WTC11 (cell line): ENCODE measurements around the gene SH3PXD2A. TPM values are rescaled to one million over a fixed set of nuclear protein-coding genes. Genes with fewer than 3 reads are reported as not detected.
"Not testable (repeated sequence)": the region's sequence is repeated elsewhere in the genome, so short reads cannot be mapped to it uniquely, and the experiment has no call there.

Experiments
- ATAC-seq: fragments of 200-7000 bp; cut with Tn5 transposase; 2 replicates; pipeline ENCODE4 v1.10.0; 2021; ENCODE audit warnings: mild to moderate bottlenecking, moderate library complexity
- CTCF ChIA-PET: fragments of 300-600 bp; sonication (Branson Sonifier 250); formaldehyde crosslinking; loops from one replicate; lab custom pipeline; 2021; ENCODE audit warnings: antibody characterized with exemption; lab: Charles Lee
- POLR2A ChIA-PET: fragments of 350-600 bp; sonication (Branson Sonifier 250); formaldehyde crosslinking; loops from one replicate; lab custom pipeline; 2021; ENCODE audit warnings: antibody characterized with exemption; lab: Charles Lee
- DNase-seq: peaks from one replicate; pipeline ENCODE4 v3.0.0; 2021; ENCODE audit warnings: low spot score
- H3K27ac Mint-ChIP-seq: 2 replicates; pipeline ENCODE4 v1.8.0; 2021; ENCODE audit warnings: mixed read lengths
- H3K27me3 Mint-ChIP-seq: 2 replicates; pipeline ENCODE4 v1.8.0; 2021; ENCODE audit warnings: low read depth, mild to moderate bottlenecking, moderate library complexity, mixed read lengths
- H3K36me3 Mint-ChIP-seq: 2 replicates; pipeline ENCODE4 v1.8.0; 2021; ENCODE audit warnings: mixed read lengths
- H3K4me1 Mint-ChIP-seq: 2 replicates; pipeline ENCODE4 v1.8.0; 2022; ENCODE audit warnings: mixed read lengths
- H3K4me3 Mint-ChIP-seq: 2 replicates; pipeline ENCODE4 v1.8.0; 2021; ENCODE audit warnings: mild to moderate bottlenecking, moderate library complexity, mixed read lengths
- H3K9me3 Mint-ChIP-seq: 2 replicates; pipeline ENCODE4 v1.8.0; 2021; ENCODE audit warnings: mixed read lengths
- ATF1 ChIP-seq: sonication (generic); formaldehyde crosslinking; IDR thresholded peaks from 2 replicates; pipeline ENCODE4 v1.8.1; 2023; ENCODE audit warnings: mild to moderate bottlenecking, moderate library complexity, missing genetic modification reagents
- EMX1 ChIP-seq: fragments of 250-450 bp; sonication (Bioruptor Pico); IDR thresholded peaks from 2 replicates; pipeline ENCODE4 v1.8.0; 2021; ENCODE audit warnings: mild to moderate bottlenecking
- ERG ChIP-seq: fragments of 250-450 bp; sonication (Bioruptor Pico); IDR thresholded peaks from 2 replicates; pipeline ENCODE4 v1.8.0; 2021; ENCODE audit warnings: mild to moderate bottlenecking
- FOXP4 ChIP-seq: sonication (generic); formaldehyde crosslinking; IDR thresholded peaks from 2 replicates; pipeline ENCODE4 v1.8.0; 2022; ENCODE audit warnings: mild to moderate bottlenecking, missing genetic modification reagents
- HMGXB4 ChIP-seq: sonication (generic); formaldehyde crosslinking; IDR thresholded peaks from 2 replicates; pipeline ENCODE4 v1.8.1; 2023; ENCODE audit warnings: mild to moderate bottlenecking, moderate library complexity, missing genetic modification reagents
- NFE2L1 ChIP-seq: sonication (generic); formaldehyde crosslinking; IDR thresholded peaks from 2 replicates; pipeline ENCODE4 v1.8.1; 2023; ENCODE audit warnings: missing genetic modification reagents
- RORB ChIP-seq: fragments of 250-450 bp; sonication (Bioruptor Pico); IDR thresholded peaks from 2 replicates; pipeline ENCODE4 v1.9.0; 2021; ENCODE audit warnings: mild to moderate bottlenecking
- TCF7 ChIP-seq: sonication (generic); formaldehyde crosslinking; IDR thresholded peaks from 2 replicates; pipeline ENCODE4 v1.8.0; 2022; ENCODE audit warnings: mild to moderate bottlenecking, low read depth, missing genetic modification reagents, moderate library complexity
- ZNF121 ChIP-seq: sonication (generic); formaldehyde crosslinking; IDR thresholded peaks from 2 replicates; pipeline ENCODE4 v1.8.0; 2023; ENCODE audit warnings: missing genetic modification reagents
- ZNF219 ChIP-seq: sonication (generic); formaldehyde crosslinking; IDR thresholded peaks from 2 replicates; pipeline ENCODE4 v1.8.0; 2023; ENCODE audit warnings: missing genetic modification reagents, mild to moderate bottlenecking, borderline replicate concordance
- ZNF317 ChIP-seq: sonication (generic); formaldehyde crosslinking; IDR thresholded peaks from 2 replicates; pipeline ENCODE4 v1.8.1; 2023; ENCODE audit warnings: low read depth, mild to moderate bottlenecking, moderate library complexity, missing genetic modification reagents, borderline replicate concordance
- ZNF423 ChIP-seq: fragments of 250-450 bp; sonication (Bioruptor Pico); IDR thresholded peaks from 2 replicates; pipeline ENCODE4 v2.1.2; 2022; ENCODE audit warnings: mild to moderate bottlenecking, moderate library complexity
- ZNF671 ChIP-seq: fragments of 250-450 bp; sonication (Bioruptor Pico); IDR thresholded peaks from 2 replicates; pipeline ENCODE4 v1.8.0; 2021; ENCODE audit warnings: mild to moderate bottlenecking
- total RNA-seq: library from RNA; stranded (reverse); gene quantifications from 3 replicates; pipeline ENCODE4 v1.2.3, GENCODE V29; 2021
- TF ChIP-seq, protein P1 (sequence below): sonication (generic); formaldehyde crosslinking; IDR thresholded peaks from 2 replicates; pipeline ENCODE4 v1.8.0; 2023; ENCODE audit warnings: mild to moderate bottlenecking, missing genetic modification reagents
- TF ChIP-seq, protein P2 (sequence below): sonication (generic); formaldehyde crosslinking; conservative IDR thresholded peaks from 2 replicates; pipeline ENCODE4 v1.8.1; 2022; ENCODE audit warnings: mild to moderate bottlenecking, missing genetic modification reagents
- TF ChIP-seq, protein P3 (sequence below): sonication (generic); formaldehyde crosslinking; IDR thresholded peaks from 2 replicates; pipeline ENCODE4 v1.8.1; 2023; ENCODE audit warnings: mild to moderate bottlenecking, missing genetic modification reagents, borderline replicate concordance

SH3PXD2A gene
- total RNA-seq, 1 experiment from 2014 or later = 15.7 TPM

DNA sequence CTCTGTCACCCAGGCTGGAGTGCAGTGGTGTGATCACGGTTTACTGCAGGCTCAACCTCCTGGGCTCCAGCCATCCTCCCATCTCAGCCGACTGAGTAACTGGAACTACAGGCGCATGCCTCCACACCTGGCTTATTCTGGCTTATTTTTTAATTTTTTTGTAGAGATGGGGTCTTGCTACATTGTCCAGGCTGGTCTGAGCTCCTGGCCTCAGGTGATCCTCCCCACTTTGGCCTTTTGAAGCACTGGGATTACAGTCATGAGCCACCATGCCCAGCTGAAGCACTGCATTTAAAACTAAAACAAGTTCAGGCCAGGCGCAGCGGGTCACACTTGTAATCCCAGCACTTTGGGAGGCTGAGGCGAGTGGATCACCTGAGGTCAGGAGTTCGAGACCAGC lies 8.0 kb downstream of the SH3PXD2A start:
- H3K27me3 Mint-ChIP-seq = no peaks in the 10 kb centered on the region
- H3K36me3 Mint-ChIP-seq = no peaks in the 10 kb centered on the region
- ATAC-seq (no peak), DNase-seq (no peak)
- CTCF ChIA-PET = interaction anchor here (0.6 to 3.0 kb wide), 14 partner anchors 8 to 254 kb away, joined by 3 to 21 read pairs (median 4); partner anchors contain the start of gene SH3PXD2A
- H3K9me3 Mint-ChIP-seq = no peaks in the 10 kb centered on the region
- peaks cover 38% of the 10 kb centered on the region for H3K4me1 Mint-ChIP-seq
- H3K4me3 Mint-ChIP-seq = no peak overlapping the region
- no peak overlapping the region for H3K27ac Mint-ChIP-seq
- POLR2A ChIA-PET = interaction anchor here (0.6 to 0.7 kb wide), 2 partner anchors 20 to 126 kb away, joined by 3 to 4 read pairs; no protein-coding TSS in a partner anchor
- no peak for TF ChIP-seq TCF7 (CRISPR knock-in tag)
- no peak for TF ChIP-seq FOXP4
- peak; percentile 77; the same call in 1 of the 2 replicates for TF ChIP-seq ZNF121

- Mint-ChIP-seq H3K27me3 (no peaks in the 10 kb centered on the region), H3K36me3 (no peaks in the 10 kb centered on the region), H3K9me3 (no peaks in the 10 kb centered on the region), H3K4me3 (no peak overlapping the region), H3K4me1 (peaks cover 46% of the 10 kb centered on the region), H3K27ac (no peak overlapping the region)
- ATAC-seq (no peak; the same call in 1 of the 2 replicates), DNase-seq (no peak)
- TF ChIP-seq RORB (CRISPR knock-in tag) (no peak), ATF1 (CRISPR knock-in tag) (no peak), TCF7 (CRISPR knock-in tag) (no peak), ERG (no peak), EMX1 (CRISPR knock-in tag) (no peak), ZNF671 (CRISPR knock-in tag) (no peak), ZNF423 (CRISPR knock-in tag) (no peak), HMGXB4 (CRISPR knock-in tag) (no peak), NFE2L1 (no peak), ZNF219 (CRISPR knock-in tag) (no peak), ZNF317 (CRISPR knock-in tag) (no peak)
- TF ChIP-seq, protein P1, sequence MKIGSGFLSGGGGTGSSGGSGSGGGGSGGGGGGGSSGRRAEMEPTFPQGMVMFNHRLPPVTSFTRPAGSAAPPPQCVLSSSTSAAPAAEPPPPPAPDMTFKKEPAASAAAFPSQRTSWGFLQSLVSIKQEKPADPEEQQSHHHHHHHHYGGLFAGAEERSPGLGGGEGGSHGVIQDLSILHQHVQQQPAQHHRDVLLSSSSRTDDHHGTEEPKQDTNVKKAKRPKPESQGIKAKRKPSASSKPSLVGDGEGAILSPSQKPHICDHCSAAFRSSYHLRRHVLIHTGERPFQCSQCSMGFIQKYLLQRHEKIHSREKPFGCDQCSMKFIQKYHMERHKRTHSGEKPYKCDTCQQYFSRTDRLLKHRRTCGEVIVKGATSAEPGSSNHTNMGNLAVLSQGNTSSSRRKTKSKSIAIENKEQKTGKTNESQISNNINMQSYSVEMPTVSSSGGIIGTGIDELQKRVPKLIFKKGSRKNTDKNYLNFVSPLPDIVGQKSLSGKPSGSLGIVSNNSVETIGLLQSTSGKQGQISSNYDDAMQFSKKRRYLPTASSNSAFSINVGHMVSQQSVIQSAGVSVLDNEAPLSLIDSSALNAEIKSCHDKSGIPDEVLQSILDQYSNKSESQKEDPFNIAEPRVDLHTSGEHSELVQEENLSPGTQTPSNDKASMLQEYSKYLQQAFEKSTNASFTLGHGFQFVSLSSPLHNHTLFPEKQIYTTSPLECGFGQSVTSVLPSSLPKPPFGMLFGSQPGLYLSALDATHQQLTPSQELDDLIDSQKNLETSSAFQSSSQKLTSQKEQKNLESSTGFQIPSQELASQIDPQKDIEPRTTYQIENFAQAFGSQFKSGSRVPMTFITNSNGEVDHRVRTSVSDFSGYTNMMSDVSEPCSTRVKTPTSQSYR (CRISPR knock-in tag) = no peak
- TF ChIP-seq, protein P2, sequence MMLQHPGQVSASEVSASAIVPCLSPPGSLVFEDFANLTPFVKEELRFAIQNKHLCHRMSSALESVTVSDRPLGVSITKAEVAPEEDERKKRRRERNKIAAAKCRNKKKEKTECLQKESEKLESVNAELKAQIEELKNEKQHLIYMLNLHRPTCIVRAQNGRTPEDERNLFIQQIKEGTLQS (CRISPR knock-in tag) = no peak
- TF ChIP-seq, protein P3, sequence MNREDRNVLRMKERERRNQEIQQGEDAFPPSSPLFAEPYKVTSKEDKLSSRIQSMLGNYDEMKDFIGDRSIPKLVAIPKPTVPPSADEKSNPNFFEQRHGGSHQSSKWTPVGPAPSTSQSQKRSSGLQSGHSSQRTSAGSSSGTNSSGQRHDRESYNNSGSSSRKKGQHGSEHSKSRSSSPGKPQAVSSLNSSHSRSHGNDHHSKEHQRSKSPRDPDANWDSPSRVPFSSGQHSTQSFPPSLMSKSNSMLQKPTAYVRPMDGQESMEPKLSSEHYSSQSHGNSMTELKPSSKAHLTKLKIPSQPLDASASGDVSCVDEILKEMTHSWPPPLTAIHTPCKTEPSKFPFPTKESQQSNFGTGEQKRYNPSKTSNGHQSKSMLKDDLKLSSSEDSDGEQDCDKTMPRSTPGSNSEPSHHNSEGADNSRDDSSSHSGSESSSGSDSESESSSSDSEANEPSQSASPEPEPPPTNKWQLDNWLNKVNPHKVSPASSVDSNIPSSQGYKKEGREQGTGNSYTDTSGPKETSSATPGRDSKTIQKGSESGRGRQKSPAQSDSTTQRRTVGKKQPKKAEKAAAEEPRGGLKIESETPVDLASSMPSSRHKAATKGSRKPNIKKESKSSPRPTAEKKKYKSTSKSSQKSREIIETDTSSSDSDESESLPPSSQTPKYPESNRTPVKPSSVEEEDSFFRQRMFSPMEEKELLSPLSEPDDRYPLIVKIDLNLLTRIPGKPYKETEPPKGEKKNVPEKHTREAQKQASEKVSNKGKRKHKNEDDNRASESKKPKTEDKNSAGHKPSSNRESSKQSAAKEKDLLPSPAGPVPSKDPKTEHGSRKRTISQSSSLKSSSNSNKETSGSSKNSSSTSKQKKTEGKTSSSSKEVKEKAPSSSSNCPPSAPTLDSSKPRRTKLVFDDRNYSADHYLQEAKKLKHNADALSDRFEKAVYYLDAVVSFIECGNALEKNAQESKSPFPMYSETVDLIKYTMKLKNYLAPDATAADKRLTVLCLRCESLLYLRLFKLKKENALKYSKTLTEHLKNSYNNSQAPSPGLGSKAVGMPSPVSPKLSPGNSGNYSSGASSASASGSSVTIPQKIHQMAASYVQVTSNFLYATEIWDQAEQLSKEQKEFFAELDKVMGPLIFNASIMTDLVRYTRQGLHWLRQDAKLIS (CRISPR knock-in tag) = no peak
- CTCF ChIA-PET = interaction anchor here (1.0 to 3.0 kb wide), 2 partner anchors 10 to 133 kb away, joined by 4 to 21 read pairs; partner anchors contain the start of gene SH3PXD2A
- POLR2A ChIA-PET = interaction anchor here (0.5 kb wide), 1 partner anchor 153 kb away, joined by 5 read pairs; no protein-coding TSS in a partner anchor
Observed at GRCh38 chr10:103845972-103846371, 9.4 kb downstream of the SH3PXD2A start.

DNA sequence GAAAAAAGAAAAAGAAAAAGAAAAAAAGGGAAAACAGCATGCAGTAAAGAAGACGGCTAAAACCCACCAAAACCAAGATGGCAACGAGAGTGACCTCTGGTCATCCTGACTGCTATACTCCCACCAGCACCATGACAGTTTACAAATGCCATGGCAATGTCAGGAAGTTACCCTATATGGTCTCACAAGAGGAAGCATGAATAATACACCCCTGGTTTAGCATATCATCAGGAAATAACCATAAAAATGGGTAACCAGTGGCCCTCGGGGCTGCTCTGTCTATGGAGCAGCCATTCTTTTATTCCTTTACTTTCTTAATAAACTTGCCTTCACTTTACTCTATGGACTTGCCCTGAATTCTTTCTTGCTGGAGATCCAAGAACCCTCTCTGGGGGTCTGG lies 10.0 kb downstream of the SH3PXD2A start:
- H3K4me1 Mint-ChIP-seq = peaks cover 52% of the 10 kb centered on the region
- H3K9me3 Mint-ChIP-seq, H3K27me3 Mint-ChIP-seq, H3K36me3 Mint-ChIP-seq, H3K4me3 Mint-ChIP-seq, H3K27ac Mint-ChIP-seq, ATAC-seq, POLR2A ChIA-PET, DNase-seq: not testable (repeated sequence)
- CTCF ChIA-PET = interaction anchor here (1.0 kb wide), 1 partner anchor 10 kb away, joined by 4 read pairs; the partner anchor contains the start of gene SH3PXD2A
